Measurements from ENCODE around the gene TNKS2. TPM values are rescaled to one million over a fixed set of nuclear protein-coding genes. Genes with fewer than 3 reads are reported as not detected.

The TNKS2 gene
- total RNA-seq, 1 donor from 2014 or later, result 56.2 TPM

GRCh38 chr10:91829268-91829667, 31.0 kb downstream of the TNKS2 start:
- no peak overlapping the region for H2AFZ ChIP-seq (ENCODE audit: low read depth, low read length)
- Mint-ChIP-seq H3K36me3 (ENCODE audit: low read depth, unreplicated experiment) (peaks cover 6% of the 10 kb centered on the region), H3K27me3 (ENCODE audit: low read depth, unreplicated experiment) (no peaks in the 10 kb centered on the region), H3K27ac (ENCODE audit: unreplicated experiment) (no peak overlapping the region), H3K9me3 (ENCODE audit: unreplicated experiment) (no peaks in the 10 kb centered on the region), H3K4me3 (ENCODE audit: unreplicated experiment) (no peak overlapping the region), H3K4me1 (ENCODE audit: low read depth, unreplicated experiment) (no peaks in the 10 kb centered on the region)
- no peaks in the 10 kb centered on the region for H3K27me3 ChIP-seq (ENCODE audit: insufficient read depth, low read length)
- no peak overlapping the region for H3K9ac ChIP-seq (ENCODE audit: low read length)
- FAIRE-seq (no peak), DNase-seq (ENCODE audit: low read depth) (no peak)
- H3K4me1 ChIP-seq (ENCODE audit: insufficient read depth, low read length), result no peaks in the 10 kb centered on the region
- H4K20me1 ChIP-seq (ENCODE audit: insufficient read depth, low read length), result no peaks in the 10 kb centered on the region
- H3K4me3 ChIP-seq (ENCODE audit: insufficient read depth, low read depth, low read length), result no peak overlapping the region
- H3K4me2 ChIP-seq (ENCODE audit: low read length), result no peak overlapping the region
- no peak for TF ChIP-seq EZH2 (IDR thresholded peaks at IDR 0.05; ENCODE audit: insufficient read depth, low read length)
- no peak for TF ChIP-seq CTCF (IDR thresholded peaks at IDR 0.05; ENCODE audit: insufficient read depth, low read depth, low read length)
- H3K9me3 ChIP-seq (ENCODE audit: insufficient read depth, low read depth, low read length), result no peaks in the 10 kb centered on the region
- no peaks in the 10 kb centered on the region for H3K79me2 ChIP-seq (ENCODE audit: insufficient read depth, low read length)
- no peak overlapping the region for H3K27ac ChIP-seq (ENCODE audit: low read depth, low read length)
- H3K36me3 ChIP-seq (ENCODE audit: insufficient read depth, low read length), result peaks cover 52% of the 10 kb centered on the region

GRCh38 chr10:91838199-91838598, 40.0 kb downstream of the TNKS2 start:
- Mint-ChIP-seq H3K36me3 (ENCODE audit: low read depth, unreplicated experiment) (peaks cover 12% of the 10 kb centered on the region), H3K27me3 (ENCODE audit: low read depth, unreplicated experiment) (no peaks in the 10 kb centered on the region), H3K4me3 (ENCODE audit: unreplicated experiment) (no peak overlapping the region), H3K4me1 (ENCODE audit: low read depth, unreplicated experiment) (no peaks in the 10 kb centered on the region), H3K9me3 (ENCODE audit: unreplicated experiment) (no peaks in the 10 kb centered on the region), H3K27ac (ENCODE audit: unreplicated experiment) (no peak overlapping the region)
- Histone ChIP-seq H3K4me1 (ENCODE audit: insufficient read depth, low read length) (no peaks in the 10 kb centered on the region), H3K36me3 (ENCODE audit: insufficient read depth, low read length) (peaks cover 40% of the 10 kb centered on the region), H3K9me3 (ENCODE audit: insufficient read depth, low read depth, low read length) (no peaks in the 10 kb centered on the region), H4K20me1 (ENCODE audit: insufficient read depth, low read length) (no peaks in the 10 kb centered on the region), H3K4me3 (ENCODE audit: insufficient read depth, low read depth, low read length) (no peak overlapping the region), H3K79me2 (ENCODE audit: insufficient read depth, low read length) (no peaks in the 10 kb centered on the region), H2AFZ (ENCODE audit: low read depth, low read length) (no peak overlapping the region), H3K27me3 (ENCODE audit: insufficient read depth, low read length) (no peaks in the 10 kb centered on the region), H3K4me2 (ENCODE audit: low read length) (no peak overlapping the region), H3K27ac (ENCODE audit: low read depth, low read length) (no peak overlapping the region), H3K9ac (ENCODE audit: low read length) (no peak overlapping the region)
- no peak for TF ChIP-seq CTCF (IDR thresholded peaks at IDR 0.05; ENCODE audit: insufficient read depth, low read depth, low read length)
- TF ChIP-seq EZH2 (IDR thresholded peaks at IDR 0.05; ENCODE audit: insufficient read depth, low read length), result no peak
- FAIRE-seq (no peak), DNase-seq (ENCODE audit: low read depth) (no peak)

GRCh38 chr10:91843083-91843482, 44.9 kb downstream of the TNKS2 start:
- Histone ChIP-seq H2AFZ (ENCODE audit: low read depth, low read length) (no peak overlapping the region), H3K27me3 (ENCODE audit: insufficient read depth, low read length) (no peaks in the 10 kb centered on the region), H3K27ac (ENCODE audit: low read depth, low read length) (no peak overlapping the region), H3K9me3 (ENCODE audit: insufficient read depth, low read depth, low read length) (no peaks in the 10 kb centered on the region), H3K9ac (ENCODE audit: low read length) (no peak overlapping the region), H3K79me2 (ENCODE audit: insufficient read depth, low read length) (no peaks in the 10 kb centered on the region), H3K4me1 (ENCODE audit: insufficient read depth, low read length) (no peaks in the 10 kb centered on the region), H3K4me3 (ENCODE audit: insufficient read depth, low read depth, low read length) (no peak overlapping the region), H3K4me2 (ENCODE audit: low read length) (no peak overlapping the region), H3K36me3 (ENCODE audit: insufficient read depth, low read length) (peaks cover 45% of the 10 kb centered on the region), H4K20me1 (ENCODE audit: insufficient read depth, low read length) (no peaks in the 10 kb centered on the region)
- H3K9me3 Mint-ChIP-seq (ENCODE audit: unreplicated experiment), result no peaks in the 10 kb centered on the region
- H3K36me3 Mint-ChIP-seq (ENCODE audit: low read depth, unreplicated experiment), result peaks cover 4% of the 10 kb centered on the region
- no peaks in the 10 kb centered on the region for H3K4me1 Mint-ChIP-seq (ENCODE audit: low read depth, unreplicated experiment)
- TF ChIP-seq CTCF (IDR thresholded peaks at IDR 0.05; ENCODE audit: insufficient read depth, low read depth, low read length), result no peak
- no peak for TF ChIP-seq EZH2 (IDR thresholded peaks at IDR 0.05; ENCODE audit: insufficient read depth, low read length)
- H3K27ac Mint-ChIP-seq (ENCODE audit: unreplicated experiment), result no peak overlapping the region
- no peaks in the 10 kb centered on the region for H3K27me3 Mint-ChIP-seq (ENCODE audit: low read depth, unreplicated experiment)
- DNase-seq (ENCODE audit: low read depth) (no peak), FAIRE-seq (no peak)
- H3K4me3 Mint-ChIP-seq (ENCODE audit: unreplicated experiment), result no peak overlapping the region
